ENCODE measurements around the gene TRPT1.

Gene TRPT1

GRCh38 chr11:64244107-64244506 lies 18.1 kb upstream of the TRPT1 start:
- no peak for DNase-seq

DNA sequence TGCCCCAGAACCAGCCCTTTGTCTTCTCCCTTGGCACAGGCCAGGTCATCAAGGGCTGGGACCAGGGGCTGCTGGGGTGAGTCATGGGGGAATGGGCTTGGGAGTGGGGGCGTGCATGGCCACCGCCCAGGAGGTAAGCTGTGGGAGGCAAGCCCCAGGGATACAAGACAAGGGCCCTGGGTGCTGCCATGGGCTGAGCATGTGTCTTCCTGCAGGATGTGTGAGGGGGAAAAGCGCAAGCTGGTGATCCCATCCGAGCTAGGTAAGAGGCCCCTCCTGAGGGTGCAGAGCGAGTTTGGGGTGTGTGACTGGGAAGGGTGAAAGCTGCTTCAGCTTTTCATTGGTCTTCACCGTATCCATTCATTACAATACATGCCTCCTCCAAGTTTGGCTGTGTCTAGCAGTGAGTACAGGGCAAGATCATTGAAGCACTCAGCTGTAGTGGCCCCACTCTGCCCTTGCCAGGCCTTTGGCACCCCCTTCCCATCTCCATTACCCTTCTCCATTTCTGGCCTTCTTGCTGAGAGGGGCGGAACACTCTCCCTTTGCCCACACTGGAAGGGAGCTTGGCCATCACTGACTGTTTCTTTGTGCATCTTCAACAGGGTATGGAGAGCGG lies 17.4 kb upstream of the TRPT1 start:
- no peak for DNase-seq

DNA sequence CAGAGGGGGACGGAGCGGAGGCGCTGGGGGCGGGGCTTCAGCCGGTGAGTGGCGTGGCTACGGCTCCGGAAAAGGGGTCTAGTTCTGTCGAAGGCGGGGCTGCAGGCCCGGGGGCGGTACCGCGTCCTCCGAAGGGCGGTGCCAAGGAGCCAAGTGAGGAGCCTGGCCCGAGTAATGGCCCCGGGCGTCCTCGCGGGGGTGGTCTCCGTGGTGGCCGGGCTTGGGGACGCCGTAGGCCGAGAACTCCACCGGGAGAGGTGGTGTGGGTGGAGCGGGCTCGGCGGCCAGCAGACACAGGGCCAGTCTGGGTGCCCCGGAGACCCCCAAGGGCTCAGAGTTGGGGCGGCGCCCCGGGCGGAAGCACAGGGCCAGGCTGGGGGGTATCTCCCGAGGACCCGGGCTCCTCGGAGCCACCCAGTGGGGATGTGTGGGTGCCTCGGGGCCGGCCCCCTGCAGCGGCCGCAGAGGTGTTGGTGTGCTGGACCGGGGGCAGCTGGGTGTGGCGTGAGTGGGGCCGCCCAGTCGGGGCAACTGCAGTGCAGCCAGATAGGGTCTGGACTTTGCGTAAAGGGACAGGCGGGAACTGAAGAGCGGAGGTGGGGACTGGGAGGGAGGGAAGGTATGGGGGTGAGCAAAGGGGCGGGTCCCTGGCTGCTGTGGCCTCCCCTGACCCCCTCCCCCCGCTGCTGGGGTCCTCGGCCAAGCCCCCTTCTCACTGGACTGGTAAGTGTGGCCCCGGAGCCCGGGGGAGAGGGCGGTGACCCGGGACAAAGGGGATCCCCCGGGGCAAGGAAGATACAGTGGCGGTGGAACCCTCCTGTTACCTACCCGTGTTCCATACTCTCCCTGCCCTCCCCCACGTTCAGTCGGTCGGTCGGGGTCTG lies 15.7 kb upstream of the TRPT1 start:
- DNase-seq, result no peak

DNA sequence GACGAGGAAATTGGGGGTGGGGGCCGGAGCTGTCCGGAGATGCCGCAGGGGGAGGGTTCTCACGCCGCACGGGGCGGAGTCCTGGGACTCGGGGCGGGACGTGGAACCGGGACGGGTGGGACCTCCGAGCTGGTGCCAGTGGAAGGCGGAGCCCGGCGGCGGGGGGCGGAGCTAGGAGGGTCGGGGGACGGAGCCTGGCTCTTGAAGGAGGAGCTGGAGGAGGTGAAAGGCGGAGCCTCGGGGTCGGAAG lies 15.2 kb upstream of the TRPT1 start:
- DNase-seq, result peak; percentile 100

DNA sequence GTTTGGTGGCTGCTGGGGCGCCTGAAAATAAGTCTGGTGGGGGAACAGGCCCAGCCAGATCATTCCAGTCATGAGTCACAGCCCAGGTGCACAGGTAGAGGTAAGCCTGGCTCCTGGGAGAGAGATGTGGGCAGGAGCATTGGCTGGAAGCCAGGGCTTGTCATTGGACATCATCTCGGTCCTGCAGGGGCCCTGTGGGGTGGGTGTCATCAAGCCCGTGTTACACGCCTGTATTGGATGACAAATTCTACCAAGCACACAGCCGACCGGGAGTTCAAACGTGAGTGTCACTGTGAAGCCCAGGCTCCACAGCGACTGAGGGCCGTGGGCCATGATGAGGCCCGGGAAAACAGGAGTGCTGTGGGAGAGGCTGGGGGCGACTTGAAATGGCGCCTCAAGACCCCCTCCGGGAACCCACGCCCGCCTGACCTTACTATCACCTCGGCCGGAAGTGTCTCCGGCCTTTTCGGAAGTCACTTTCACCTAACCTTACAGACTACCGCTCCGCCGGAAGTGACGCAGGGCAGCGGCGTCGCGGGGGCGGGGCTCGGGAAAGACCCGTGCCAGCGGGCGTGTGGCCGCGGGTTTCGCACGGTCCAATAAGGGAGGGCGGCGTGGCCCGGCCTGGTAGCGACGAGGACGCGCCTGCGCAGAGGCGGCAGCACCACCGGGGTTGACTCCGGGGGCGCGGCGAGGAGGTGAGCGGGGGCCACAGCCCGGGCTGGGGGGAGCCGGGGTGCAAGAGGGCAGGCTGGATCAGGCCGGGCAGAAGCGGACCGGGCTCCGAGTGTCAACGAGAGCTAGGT lies 14.7 kb upstream of the TRPT1 start, which contains the start of gene FKBP2:
Gene FKBP2, plus strand, starts transcription at position 661 of the 806 bp plus-strand sequence. CDS start 1,293 bp downstream, outside the sequence.
- peak; percentile 98 for DNase-seq

- no peak for DNase-seq
These were observed 13.9 kb upstream of the TRPT1 start for GRCh38 chr11:64239662-64240434.

DNA sequence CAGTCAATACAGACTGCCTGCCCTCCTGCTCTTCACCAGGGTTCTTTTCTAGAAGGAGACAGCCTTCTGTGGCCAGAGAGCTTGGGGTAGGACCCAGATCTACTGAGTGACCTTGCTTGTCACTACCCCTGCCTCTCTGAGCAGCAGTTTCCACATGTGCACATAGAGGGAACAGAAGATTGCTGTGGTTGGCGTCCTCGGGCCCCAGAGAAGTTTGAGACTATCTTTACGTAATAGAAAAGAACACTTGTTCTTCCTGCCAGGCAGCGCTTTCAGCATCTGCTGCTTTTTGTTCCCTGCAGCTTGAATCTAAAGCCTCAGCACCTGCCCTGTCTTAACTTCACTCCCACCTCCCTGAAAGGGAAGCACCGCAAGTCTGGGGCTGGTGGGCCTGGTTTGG lies 13.0 kb upstream of the TRPT1 start:
- DNase-seq, result no peak

DNA sequence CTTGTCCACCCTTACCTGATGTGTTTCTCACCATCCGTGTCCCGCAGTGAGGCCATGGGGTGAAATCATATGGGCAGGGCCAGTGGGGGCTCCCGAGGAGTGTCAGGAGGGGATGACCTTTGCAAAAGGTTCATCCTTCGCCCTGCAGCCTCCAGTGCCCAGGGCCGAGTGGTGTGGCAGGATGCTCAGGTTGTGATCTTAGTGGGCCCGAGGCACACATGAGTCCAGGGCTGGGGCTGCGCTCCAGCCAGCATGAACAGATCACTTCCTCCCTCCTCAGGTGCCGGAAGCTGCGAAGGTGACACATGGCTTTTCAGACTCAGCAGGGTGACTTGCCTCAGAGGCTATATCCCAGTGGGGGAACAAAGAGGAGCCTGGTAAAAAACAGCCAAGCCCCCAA lies 12.1 kb upstream of the TRPT1 start:
- no peak for DNase-seq

GRCh38 chr11:64237484-64237951 lies 11.5 kb upstream of the TRPT1 start:
- DNase-seq, result no peak

- DNase-seq, result no peak
These were observed 9.6 kb upstream of the TRPT1 start for GRCh38 chr11:64235437-64236161.

DNA sequence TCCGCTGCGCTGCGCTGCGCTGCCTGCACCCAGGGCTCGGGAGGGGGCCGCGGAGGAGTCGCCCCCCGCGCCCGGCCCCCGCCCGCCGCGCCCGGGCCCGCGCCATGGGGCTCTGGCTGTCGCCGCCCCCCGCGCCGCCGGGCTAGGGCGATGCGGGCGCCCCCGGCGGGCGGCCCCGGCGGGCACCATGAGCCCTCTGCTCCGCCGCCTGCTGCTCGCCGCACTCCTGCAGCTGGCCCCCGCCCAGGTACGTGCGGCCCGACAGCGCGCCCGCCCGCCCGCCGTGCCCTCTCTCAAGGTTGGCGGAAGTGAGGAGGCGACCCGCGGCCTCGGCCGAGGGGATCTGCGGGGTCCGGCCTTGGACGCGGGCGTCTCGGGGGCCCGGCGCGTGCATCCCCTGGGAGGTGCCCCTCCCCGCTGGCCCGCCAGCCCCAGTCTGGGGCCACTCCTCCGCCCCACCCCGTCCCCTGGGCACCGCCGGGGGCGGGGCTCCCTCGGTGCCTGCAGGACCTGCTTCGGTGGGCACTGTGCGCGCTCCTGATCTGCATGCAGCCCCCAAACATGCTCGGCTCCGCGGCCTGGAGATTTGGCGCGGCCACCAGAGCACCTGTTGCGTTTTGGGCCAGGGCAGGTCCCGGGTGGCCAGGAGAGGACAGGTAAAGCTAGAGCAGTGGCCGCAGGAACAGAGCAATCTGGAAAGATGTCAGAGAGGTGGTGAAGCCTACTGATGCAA lies 8.8 kb upstream of the TRPT1 start:
- DNase-seq, result peak; percentile 55

GRCh38 chr11:64233913-64234586 lies 8.1 kb upstream of the TRPT1 start, which contains the start of gene VEGFB:
VEGFB (plus strand) TSS chr11:64234584; CDS start chr11:64234834, 250 bp downstream.
- DNase-seq, result peak; percentile 72

GRCh38 chr11:64232967-64233315 lies 7.0 kb upstream of the TRPT1 start:
- DNase-seq, result no peak

DNA sequence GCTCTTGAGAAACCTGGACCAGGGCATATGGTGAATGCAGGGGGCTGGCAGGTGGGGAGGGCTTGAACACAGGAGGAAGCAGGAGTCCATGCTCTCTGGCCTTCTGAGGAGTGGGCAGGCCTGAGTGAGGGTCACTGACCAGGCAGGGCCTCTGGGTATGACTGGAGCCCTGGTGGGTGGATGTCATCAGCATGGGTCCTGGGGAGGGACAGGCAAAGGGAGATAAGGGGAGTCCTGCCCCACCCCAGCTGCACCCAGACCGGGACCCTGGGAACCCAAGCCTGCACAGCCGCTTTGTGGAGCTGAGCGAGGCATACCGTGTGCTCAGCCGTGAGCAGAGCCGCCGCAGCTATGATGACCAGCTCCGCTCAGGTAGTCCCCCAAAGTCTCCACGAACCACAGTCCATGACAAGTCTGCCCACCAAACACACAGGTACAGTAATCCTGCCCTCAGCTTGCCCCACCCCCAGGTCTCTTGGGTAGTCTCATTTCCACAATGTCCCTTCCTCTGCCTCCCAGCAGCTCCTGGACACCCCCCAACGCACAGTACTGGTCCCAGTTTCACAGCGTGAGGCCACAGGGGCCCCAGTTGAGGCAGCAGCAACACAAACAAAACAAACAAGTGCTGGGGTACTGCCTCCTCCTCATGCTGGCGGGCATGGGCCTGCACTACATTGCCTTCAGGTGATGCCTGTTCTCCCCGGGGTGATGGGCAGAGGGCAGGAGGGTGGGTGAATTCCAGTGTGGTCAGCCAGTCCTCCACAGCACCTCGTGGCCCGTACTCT lies 6.4 kb upstream of the TRPT1 start:
- no peak for DNase-seq

GRCh38 chr11:64231546-64231945 lies 5.6 kb upstream of the TRPT1 start:
- DNase-seq, result no peak

DNA sequence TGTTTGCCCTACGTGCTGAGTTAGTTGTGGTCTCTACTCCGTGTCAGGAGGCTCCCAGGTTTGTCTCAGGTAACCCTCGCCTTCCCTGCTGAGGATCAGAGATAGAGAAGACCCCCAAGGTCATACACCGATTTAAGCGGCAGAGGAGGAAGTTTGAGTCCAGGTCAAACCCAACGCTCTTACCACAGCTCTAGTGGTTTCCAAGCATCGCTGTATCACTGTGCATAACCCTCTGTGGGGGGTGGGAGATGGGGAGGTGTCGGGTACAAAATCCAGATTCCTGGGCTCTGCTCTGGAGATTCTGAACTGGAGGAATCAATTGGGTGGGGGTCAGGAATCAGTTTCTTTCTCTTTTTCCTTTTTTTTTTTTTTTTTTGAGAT lies 5.0 kb upstream of the TRPT1 start:
- no peak for DNase-seq

- peak; percentile 87 for DNase-seq
These were observed 4.4 kb upstream of the TRPT1 start, which contains the start of gene DNAJC4 for GRCh38 chr11:64230171-64230984. DNAJC4 (plus strand) TSS chr11:64230548; CDS start chr11:64230855, 307 bp downstream.

GRCh38 chr11:64229744-64230170 lies 3.8 kb upstream of the TRPT1 start:
- no peak for DNase-seq
